Measurements from ENCODE around the gene B3GALT6.
"Not testable (repeated sequence)": the region's sequence is repeated elsewhere in the genome, so short reads cannot be mapped to it uniquely, and the experiment has no call there.

B3GALT6 gene

DNA sequence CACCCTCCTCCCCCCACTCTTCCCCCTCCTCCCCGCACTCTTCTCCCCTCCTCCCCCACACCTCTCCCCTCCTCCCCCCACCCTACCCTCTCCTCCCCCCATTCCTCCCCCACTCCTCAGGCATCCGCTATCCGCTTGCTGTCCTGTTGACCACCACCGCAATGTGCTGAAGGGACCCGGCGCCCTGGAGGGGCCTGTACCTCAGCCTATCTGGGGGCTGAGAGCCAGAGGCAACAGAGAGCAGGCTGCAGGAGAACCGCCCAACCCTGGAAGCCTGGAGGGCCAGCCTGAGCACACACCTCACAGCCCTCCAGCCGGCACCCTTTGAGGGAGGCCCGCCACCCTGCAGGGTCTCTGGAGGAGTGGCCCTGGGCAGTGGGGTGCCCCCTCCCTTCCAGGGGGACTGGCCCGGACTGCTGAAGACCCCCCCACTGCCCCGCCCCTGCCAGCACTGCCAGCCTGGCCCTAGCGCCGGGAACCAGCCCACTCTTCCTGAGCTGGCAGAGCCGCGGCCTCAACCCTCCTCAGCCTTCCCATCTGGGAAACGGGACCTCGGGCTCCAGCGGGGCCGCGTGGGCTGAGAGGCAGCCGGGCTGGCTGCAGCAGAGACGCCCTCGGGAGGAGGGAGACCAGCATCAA, 13.3 kb downstream of the B3GALT6 start:
- DNase-seq (ENCODE audit: low read depth), result no peak

DNA sequence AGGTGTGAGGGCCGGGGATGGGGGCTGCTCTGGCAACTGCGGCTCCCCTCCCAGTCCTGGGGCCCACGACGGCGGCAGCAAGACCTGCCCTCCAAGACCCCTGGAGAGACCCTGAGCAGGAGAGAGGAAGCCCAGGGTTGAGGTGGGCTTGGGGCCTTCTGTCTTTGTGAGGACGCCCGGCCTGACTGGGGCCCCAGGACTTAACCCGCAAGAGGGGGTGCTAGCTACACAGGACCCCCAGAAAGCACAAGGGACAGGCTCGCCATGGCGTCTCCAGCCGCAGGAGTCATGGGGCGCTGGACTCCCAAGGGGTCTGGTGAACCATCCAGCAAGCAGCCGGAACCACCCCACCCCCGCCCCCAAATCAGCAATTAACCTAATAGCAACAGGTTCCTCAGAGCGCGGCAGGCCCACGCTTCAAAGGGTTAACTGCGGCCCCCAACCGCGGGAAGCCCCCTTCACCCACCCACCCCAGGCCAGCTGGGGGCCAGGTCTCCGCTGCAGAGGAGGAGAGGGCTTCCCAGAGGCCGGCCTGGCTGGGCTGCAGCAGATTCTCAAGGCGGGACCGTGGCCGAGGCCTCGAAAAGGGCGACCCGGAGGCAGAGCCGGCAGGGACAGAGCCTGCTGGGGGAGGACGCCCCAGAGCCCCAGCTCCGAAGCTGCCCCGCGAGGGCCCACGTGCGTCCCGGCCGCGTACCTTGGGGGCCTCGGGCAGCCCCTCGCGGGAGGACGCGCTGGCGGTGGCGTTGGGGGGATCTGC, 14.0 kb downstream of the B3GALT6 start:
- DNase-seq (ENCODE audit: low read depth), result no peak

GRCh38 chr1:1246577-1247340, 14.7 kb downstream of the B3GALT6 start, which contains the start of gene C1QTNF12:
C1QTNF12 (minus strand) TSS chr1:1246722; CDS start chr1:1246690, 32 bp downstream.
- DNase-seq (ENCODE audit: low read depth), result no peak

GRCh38 chr1:1247341-1247913, 15.4 kb downstream of the B3GALT6 start:
- DNase-seq (ENCODE audit: low read depth), result no peak

- DNase-seq (ENCODE audit: low read depth), result not testable (repeated sequence)
These were observed 16.2 kb downstream of the B3GALT6 start for GRCh38 chr1:1248009-1248913.

DNA sequence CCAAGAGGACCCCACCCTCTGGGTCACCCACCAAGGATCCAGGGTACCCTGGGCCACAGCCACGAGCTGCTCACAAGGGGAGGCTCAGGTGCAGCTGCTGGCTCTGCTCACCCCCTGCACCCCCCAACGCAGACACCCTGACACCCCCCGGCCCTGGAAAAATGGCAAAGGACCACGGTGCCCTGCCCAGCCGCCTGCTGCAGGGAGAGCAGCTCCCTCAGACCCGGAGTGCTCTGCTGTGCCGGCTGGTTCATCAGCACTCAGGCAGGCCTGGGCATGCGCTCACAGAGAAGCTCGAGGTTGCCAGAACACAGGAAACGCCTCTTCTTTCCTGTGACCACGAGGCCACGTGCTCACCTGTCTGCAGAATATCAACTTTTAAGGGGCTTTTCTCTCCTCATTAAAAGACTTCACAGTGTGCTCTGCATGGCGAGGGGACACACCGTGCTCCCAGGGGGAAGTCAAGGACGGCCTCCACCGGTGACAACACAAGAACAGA, 18.8 kb downstream of the B3GALT6 start:
- DNase-seq (ENCODE audit: low read depth), result no peak

- DNase-seq (ENCODE audit: low read depth), result no peak
These were observed 21.3 kb downstream of the B3GALT6 start for GRCh38 chr1:1253314-1253713.

DNA sequence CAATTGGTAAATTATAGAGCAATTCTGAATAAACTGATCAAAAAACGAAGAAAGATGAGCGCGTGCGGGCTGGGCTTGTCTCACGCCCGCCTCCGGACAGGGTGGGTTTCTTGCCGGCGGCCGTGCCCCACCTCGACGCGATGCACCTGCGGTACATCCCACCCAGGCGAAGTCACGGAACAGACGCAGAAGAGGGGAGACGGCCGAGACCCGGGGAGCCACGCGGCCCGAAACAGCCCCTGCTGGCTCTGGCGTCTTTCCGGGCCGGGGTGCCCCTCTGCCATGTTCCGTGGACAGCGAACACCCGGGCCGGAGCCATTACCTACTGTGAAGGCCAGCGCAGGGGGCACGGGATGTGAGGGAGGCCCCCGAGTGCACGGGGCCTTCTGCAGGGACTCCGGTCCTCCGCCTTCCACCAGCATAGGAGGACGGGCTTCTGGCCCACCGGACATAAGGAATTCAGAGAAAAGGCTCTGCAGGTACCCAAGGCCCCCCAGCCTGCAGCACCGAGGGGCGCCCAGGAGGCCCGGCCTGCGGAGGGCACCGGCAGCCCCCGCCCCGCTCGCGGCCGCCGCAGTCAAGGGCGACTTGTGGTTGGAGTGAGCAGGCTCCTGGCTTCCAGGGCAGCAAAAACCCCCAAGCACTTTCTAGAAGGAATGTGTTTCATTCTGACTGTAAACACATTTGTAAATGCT, 22.1 kb downstream of the B3GALT6 start:
- no peak for DNase-seq (ENCODE audit: low read depth)

- no peak for DNase-seq (ENCODE audit: low read depth)
These were observed 22.6 kb downstream of the B3GALT6 start for GRCh38 chr1:1254667-1254998.

DNA sequence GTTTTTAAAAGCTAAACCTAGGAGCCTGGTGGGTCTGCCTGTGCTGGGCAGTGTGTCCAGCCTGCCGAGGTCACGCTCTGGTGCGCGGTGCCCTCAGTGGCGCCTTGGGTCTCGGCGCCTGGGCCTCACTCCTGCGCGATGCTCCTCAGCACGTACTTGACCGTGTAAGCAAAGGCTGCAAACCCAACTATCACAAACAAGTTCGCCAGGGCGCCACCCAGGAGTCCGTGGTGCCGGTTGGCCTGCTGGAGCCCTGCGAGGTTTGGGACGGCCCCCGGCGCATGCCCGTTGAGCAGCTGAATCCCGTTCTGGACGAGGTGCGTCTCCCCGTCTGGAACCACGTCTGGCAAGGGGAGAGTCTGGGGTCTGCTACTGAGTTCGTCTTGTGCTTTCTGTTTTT, 23.0 kb downstream of the B3GALT6 start:
- no peak for DNase-seq (ENCODE audit: low read depth)

DNA sequence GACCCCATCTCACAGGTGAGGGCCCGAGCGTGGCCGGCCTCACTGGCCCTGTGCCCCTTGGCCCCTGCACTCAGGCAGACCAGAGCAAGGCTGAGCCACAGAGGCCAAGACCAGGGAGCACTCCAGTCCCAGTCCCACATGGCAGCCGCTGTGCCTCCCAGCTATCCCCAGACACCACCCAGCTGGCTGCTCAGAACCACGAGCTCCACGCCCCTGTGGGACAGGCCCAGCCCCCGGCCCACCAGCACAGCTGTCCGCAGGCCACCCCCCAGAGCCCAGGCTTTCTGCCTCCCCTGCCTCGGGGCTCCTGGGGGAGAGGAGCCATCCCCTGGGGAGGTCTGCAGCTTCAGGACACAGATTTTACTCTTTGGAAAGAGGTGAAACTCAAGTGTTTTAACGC, 23.6 kb downstream of the B3GALT6 start:
- no peak for DNase-seq (ENCODE audit: low read depth)

- no peak for DNase-seq (ENCODE audit: low read depth)
These were observed 25.2 kb downstream of the B3GALT6 start for GRCh38 chr1:1256956-1257871.

GRCh38 chr1:1259119-1259488, 27.1 kb downstream of the B3GALT6 start:
- no peak for DNase-seq (ENCODE audit: low read depth)

GRCh38 chr1:1259540-1259939, 27.5 kb downstream of the B3GALT6 start:
- DNase-seq (ENCODE audit: low read depth), result no peak

GRCh38 chr1:1259951-1260600, 28.0 kb downstream of the B3GALT6 start:
- DNase-seq (ENCODE audit: low read depth), result no peak

DNA sequence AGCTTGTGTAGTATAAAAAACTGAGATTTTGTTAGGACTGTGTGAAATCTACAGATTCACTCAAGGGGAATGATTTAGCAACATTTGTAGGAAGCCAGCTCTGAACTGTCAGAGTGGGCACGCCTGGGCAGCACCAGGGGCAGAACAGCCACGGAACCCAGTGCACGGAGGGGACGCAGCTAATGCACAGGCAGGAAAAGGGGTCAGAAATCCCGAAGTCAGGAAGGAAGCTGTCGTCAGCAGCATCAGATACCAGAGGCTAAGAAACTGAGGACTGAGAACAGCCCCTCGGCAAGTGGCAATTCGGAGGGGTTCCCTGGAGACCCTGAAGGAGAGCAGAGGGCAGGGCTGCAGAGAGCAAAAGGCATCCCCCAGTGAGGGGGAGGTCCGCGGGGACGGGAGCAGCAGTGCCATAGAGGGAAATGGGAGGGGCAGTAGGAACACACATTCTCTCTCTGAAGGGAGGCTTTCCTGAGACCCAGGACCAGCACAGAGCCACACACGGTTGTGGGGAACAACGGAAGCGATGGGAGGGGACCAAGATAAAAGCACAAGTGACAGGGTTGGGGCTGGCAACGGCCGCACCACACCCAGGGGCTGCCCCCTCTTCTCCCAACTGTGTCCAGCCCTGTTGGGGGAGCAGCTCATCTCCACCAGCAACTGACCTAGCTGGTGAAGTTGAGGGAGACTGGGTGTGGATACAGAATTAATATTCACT, 29.0 kb downstream of the B3GALT6 start:
- DNase-seq (ENCODE audit: low read depth), result no peak

DNA sequence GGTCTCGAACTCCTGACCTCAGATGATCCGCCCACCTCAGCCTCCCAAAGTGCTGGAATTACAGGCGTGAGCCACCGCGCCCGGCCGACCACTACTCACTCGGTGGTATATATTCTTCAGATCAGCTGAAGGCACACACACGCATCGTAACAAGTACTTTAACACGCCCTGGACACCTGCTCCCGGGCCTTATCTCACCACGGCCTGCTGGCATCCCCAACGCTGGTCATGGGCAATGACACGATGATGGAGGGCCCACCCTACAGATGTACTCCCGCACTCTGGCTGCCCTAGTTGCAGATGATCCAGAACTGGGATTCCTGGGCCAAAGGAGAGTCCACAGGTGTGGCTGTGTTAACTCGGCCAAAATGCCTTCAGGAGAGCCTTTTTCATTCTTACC, 30.0 kb downstream of the B3GALT6 start:
- DNase-seq (ENCODE audit: low read depth), result no peak

GRCh38 chr1:1262758-1263157, 30.7 kb downstream of the B3GALT6 start:
- no peak for DNase-seq (ENCODE audit: low read depth)

GRCh38 chr1:1264026-1264425, 32.0 kb downstream of the B3GALT6 start:
- DNase-seq (ENCODE audit: low read depth), result no peak
